HG03342 (cell line): Measurements from ENCODE around the gene LPP.

Source experiments
- ATAC-seq: cut with Tn5 transposase; IDR thresholded peaks from one replicate; pipeline ENCODE4 v1.9.1; 2021; ENCODE audit warnings: mild to moderate bottlenecking, moderate library complexity; ENCODE audit not compliant: unreplicated experiment

The LPP gene

GRCh38 chr3:188756241-188756640 lies 602.3 kb downstream of the LPP start:
- ATAC-seq: no peak

GRCh38 chr3:188759336-188760005 lies 605.5 kb downstream of the LPP start:
- no peak for ATAC-seq

GRCh38 chr3:188760408-188760807 lies 606.5 kb downstream of the LPP start:
- ATAC-seq: no peak

- ATAC-seq: no peak
Observed at GRCh38 chr3:188761439-188761838, 607.5 kb downstream of the LPP start.

GRCh38 chr3:188761964-188762363 lies 608.0 kb downstream of the LPP start:
- no peak for ATAC-seq

GRCh38 chr3:188764609-188765008 lies 610.7 kb downstream of the LPP start:
- no peak for ATAC-seq

GRCh38 chr3:188769831-188770230 lies 615.9 kb downstream of the LPP start:
- no peak for ATAC-seq

GRCh38 chr3:188772886-188773285 lies 618.9 kb downstream of the LPP start:
- no peak for ATAC-seq

- ATAC-seq: no peak
Observed at GRCh38 chr3:188775412-188775811, 621.5 kb downstream of the LPP start.

GRCh38 chr3:188776447-188776846 lies 622.5 kb downstream of the LPP start:
- no peak for ATAC-seq

- ATAC-seq: no peak
Observed at GRCh38 chr3:188778091-188778852, 624.3 kb downstream of the LPP start.

GRCh38 chr3:188779281-188779980 lies 625.5 kb downstream of the LPP start:
- no peak for ATAC-seq

- ATAC-seq: no peak
Observed at GRCh38 chr3:188780193-188781147, 626.5 kb downstream of the LPP start.

GRCh38 chr3:188782613-188783124 lies 628.7 kb downstream of the LPP start:
- ATAC-seq: no peak

GRCh38 chr3:188786424-188786823 lies 632.5 kb downstream of the LPP start:
- ATAC-seq: no peak

GRCh38 chr3:188788621-188789081 lies 634.7 kb downstream of the LPP start:
- no peak for ATAC-seq

GRCh38 chr3:188789251-188789650 lies 635.3 kb downstream of the LPP start:
- no peak for ATAC-seq

- no peak for ATAC-seq
Observed at GRCh38 chr3:188791311-188791710, 637.4 kb downstream of the LPP start.

- ATAC-seq: no peak
Observed at GRCh38 chr3:188792793-188793192, 638.8 kb downstream of the LPP start.

- ATAC-seq: peak; percentile 63
Observed at GRCh38 chr3:188796122-188796631, 642.2 kb downstream of the LPP start.
